AG08395 (cell line): ENCODE measurements around the gene METTL26.

Experiments used
- DNase-seq: peaks from one replicate; pipeline ENCODE4 v3.0.0; 2012; ENCODE audit warnings: mixed read lengths, low spot score

The METTL26 gene

GRCh38 chr16:658679-659571 lies 22.8 kb upstream of the METTL26 start:
- no peak for DNase-seq

GRCh38 chr16:657487-657886 lies 21.4 kb upstream of the METTL26 start:
- DNase-seq, result no peak

DNA sequence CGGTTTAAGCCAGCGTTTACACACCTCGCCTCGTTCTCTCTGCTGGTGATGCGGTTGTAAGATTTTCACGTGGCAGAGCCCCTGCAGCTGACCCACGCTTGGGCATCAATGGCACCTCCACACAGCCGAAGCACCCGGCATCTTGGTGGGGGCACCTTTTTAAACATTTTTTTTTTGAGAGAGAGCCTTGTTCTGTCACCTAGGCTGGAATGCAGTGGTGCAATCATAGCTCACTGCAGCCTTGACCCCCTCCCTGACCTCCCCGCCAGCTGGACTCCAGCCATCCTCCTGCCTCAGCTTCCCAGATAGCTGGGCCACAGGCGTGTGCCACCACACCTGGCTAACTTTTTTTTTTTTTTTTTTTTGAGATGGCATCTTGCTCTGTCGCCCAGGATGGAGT lies 17.9 kb upstream of the METTL26 start:
- no peak for DNase-seq

DNA sequence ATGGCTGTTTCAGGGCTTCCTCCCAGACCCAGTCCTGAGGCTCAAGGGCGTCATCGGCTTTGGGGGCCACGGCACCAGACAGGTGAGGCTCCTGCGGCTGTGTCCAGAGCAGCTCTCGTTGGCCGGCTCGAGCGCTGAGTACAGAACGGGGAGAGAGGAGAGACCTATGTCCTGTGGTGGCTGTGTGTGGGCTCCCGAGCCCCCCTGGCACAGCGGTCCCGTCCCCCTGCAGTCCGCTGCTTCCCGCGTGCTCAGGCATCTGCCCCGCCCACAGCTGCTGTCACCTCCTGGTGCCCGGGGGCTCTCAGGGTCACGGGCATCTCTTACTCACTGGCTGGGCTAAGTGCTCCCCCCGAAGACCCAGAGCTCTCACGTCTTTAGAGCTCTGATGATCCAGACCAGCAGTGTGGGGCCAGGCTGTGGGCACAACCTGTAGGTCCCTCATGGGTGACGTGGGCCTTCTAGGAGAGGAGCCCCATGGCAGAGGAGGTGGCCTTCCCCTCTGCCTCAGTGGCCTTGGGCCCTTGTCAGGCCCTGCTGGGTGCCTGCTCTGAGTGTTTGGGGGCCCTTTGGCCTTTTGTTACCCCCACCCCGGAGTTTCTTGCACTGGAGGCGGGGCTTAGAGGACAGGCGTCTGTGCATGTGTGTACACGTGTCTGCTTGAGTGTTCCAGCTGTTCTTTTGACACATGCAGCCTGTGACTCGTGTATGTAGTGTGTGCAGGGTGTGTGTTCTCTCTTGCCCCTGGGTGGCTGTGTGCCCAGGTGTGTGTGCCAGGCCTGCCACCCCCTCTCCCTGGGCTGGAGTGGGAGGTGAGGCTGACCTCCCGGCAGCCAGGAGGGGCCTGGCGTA lies 16.6 kb upstream of the METTL26 start:
- no peak for DNase-seq

DNA sequence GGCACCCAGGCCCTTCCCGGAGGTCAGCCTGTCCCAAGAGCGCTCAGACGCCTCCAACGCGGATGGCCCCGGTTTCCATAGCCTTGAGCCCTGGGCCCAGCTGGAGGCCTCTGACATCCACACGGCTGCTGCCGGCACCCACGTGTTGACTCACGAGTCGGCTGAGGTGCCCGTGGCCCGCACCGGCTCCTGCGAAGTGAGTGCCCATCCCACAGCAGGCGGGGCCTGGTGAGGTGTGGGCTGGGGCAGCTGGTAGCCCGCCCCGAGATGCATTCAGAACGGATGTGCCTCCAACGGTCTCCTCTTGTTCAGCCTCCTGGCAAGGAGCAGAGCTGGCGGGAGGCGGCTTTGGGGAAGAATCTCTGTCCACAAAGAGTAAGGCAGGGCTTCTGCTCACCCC lies 15.7 kb upstream of the METTL26 start:
- DNase-seq, result no peak

DNA sequence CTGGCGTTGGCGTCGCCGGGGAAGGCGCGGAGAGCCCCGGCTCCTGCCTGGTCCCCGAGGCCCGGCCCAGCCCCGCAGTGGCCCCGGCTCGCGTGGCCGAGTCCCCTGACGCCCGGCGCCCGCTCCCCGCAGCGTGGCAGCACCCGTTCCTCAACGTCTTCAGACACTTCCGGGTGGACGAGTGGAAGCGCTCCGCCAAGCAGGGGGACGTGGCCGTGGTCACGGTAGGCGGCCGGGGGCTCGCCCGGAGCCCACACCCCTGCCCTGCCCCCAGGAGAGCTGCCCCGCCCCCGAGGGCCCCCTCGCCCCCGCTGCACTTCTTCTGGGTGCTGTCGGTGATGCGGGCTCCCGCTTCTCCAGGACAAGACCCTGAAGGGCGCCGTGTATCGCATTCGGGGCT lies 13.5 kb upstream of the METTL26 start:
- peak; percentile 22 for DNase-seq

DNA sequence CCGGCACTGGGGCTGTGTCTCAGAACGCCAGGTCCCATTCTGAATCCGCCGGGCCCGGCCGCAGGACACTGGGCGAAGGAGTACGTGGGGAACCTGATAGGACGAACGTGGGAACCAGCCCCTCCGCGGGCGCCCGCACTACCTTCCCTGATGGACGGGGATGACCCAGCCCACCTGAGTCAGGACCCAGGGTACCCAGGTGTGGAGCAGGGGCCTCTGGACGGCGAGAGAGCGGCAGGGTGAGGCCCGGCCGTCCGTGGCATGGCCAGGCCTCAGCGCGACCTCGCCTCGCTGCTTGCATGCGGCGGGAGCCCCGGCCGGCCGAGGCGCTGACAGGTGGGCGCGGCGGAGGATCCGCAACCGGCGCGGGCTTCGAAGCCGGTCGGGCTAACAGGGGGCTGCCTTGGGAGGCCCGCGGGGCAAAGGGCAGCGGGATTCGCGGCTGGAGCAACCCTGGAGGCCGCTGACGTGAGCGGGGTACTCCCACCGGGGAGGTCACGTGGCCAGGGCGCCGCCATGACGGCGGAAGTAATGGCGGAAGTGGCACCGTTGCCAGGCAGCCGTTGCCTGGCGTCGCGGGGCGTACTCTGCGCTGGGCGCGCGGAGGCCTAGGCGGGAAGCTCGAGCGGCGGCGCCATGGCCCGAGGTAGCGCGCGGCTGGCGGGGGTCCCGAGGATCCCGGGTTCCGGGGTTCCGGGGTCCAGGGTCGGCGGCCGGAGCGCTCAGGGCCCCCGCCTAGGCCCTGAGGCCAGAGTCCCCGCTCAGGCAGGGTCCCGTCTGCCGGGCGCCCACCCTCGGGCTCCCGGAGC lies 12.9 kb upstream of the METTL26 start, which contains the start of gene WDR90:
WDR90 (plus strand) TSS at position 585 of the 809 bp plus-strand sequence; CDS start at position 637, 52 bp downstream.
- peak; percentile 98 for DNase-seq

- peak; percentile 28 for DNase-seq
Measured at GRCh38 chr16:648071-648780, 12.1 kb upstream of the METTL26 start.

GRCh38 chr16:647173-647902 lies 11.2 kb upstream of the METTL26 start:
- no peak for DNase-seq

DNA sequence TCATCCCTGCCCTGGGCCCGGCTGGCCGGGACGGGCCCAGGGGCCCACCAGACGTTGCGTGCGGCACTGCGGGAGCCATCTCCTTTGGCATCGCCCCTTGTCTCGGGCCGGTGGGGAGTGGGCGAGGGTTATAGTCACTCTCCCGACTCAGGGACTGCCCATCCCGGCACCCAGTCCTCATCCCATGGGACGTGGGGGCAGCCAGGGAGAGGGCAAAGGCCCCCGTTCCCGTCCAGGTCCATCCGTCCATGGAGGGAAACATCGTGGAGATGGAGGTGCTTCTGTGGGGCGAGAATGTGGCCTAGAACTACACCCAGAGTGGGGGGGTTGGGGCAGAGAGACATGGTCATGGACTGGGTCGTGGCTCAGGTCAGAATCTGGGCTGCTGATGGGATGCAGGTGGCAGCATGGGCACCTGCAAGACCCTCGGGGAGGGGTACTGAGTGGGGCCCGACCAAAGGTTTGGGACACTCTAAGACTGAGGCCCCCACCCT lies 10.6 kb upstream of the METTL26 start:
- DNase-seq, result no peak

GRCh38 chr16:645852-646678 lies 10.0 kb upstream of the METTL26 start:
- DNase-seq, result no peak

GRCh38 chr16:644556-644955 lies 8.5 kb upstream of the METTL26 start:
- no peak for DNase-seq

GRCh38 chr16:643050-643368 lies 6.9 kb upstream of the METTL26 start:
- DNase-seq, result no peak

- peak; percentile 26 for DNase-seq
Measured at GRCh38 chr16:642189-643049, 6.3 kb upstream of the METTL26 start.

GRCh38 chr16:641326-642188 lies 5.5 kb upstream of the METTL26 start, which contains the start of gene MCRIP2:
MCRIP2 (plus strand) TSS chr16:641828; CDS start chr16:641992, 164 bp downstream.
- peak; percentile 91 for DNase-seq

DNA sequence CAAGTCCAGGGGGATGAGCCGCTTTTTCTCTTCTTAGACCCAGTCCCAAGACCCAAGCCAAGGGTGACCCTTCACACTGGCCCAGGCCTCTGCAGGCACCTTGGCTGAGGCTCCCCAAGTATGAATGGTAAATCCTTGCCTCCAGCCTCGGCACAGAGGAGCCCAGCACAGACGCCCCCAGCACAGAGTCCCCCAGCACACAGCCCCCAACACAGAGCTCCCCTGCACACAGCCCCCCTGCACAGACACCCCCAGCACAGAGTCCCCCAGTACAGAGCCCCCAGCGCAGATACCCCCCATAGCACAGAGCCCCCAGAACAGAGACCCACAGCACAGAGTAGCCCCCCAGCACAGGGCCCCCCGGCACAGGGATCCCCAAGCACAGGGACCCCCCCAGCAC lies 4.5 kb upstream of the METTL26 start:
- DNase-seq, result no peak

GRCh38 chr16:638836-639235 lies 2.7 kb upstream of the METTL26 start:
- no peak for DNase-seq
